SU-DHL-6 (cell line): ENCODE results near the gene LAMP1.

Source experiments
- H2AFZ ChIP-seq: fragments of 200-600 bp; sonication (generic); 2 replicates; pipeline ENCODE4 v1.6.1; 2014; ENCODE audit warnings: low read depth, mild to moderate bottlenecking, moderate library complexity, mixed read lengths, antibody characterized with exemption, low read length; ENCODE audit not compliant: severe bottlenecking
- H3F3A ChIP-seq: fragments of 200-600 bp; shearing (Covaris generic); 2 replicates; pipeline ENCODE4 v1.6.0; 2016; ENCODE audit warnings: antibody characterized with exemption, mild to moderate bottlenecking; ENCODE audit not compliant: insufficient read depth
- H3K27ac ChIP-seq: fragments of 200-600 bp; sonication (generic); 2 replicates; pipeline ENCODE4 v1.5.1; 2016; ENCODE audit warnings: low read depth, mild to moderate bottlenecking, low read length, moderate library complexity, mixed read lengths
- H3K27me3 ChIP-seq: fragments of 200-600 bp; sonication (generic), shearing (Covaris generic); 2 replicates; pipeline ENCODE4 v1.6.0; 2014; ENCODE audit warnings: mild to moderate bottlenecking, low read length
- H3K36me3 ChIP-seq: fragments of 200-600 bp; sonication (generic); 2 replicates; pipeline ENCODE4 v1.6.1; 2014; ENCODE audit warnings: mild to moderate bottlenecking, low read length, mixed read lengths
- H3K4me2 ChIP-seq: fragments of 300-600, 200-600 bp; shearing (Covaris generic), sonication (generic); 2 replicates; pipeline ENCODE4 v1.6.0; 2014; ENCODE audit warnings: low read length, low read depth, mild to moderate bottlenecking; ENCODE audit not compliant: poor library complexity, severe bottlenecking
- H3K4me3 ChIP-seq: fragments of 200-600 bp; sonication (generic); 2 replicates; pipeline ENCODE4 v1.5.1; 2014; ENCODE audit warnings: antibody characterized with exemption, low read length, mild to moderate bottlenecking, mixed read lengths; ENCODE audit not compliant: insufficient read depth, poor library complexity, severe bottlenecking
- H3K79me2 ChIP-seq: fragments of 200-600 bp; sonication (generic); 2 replicates; pipeline ENCODE4 v1.6.1; 2014; ENCODE audit warnings: mild to moderate bottlenecking, low read length, moderate library complexity; ENCODE audit not compliant: insufficient read depth
- H3K9ac ChIP-seq: fragments of 200-600 bp; sonication (generic); 2 replicates; pipeline ENCODE4 v1.7.0; 2014; ENCODE audit warnings: mild to moderate bottlenecking, low read length
- H3K9me2 ChIP-seq: fragments of 200-600 bp; sonication (generic); replicated peaks from 2 replicates; pipeline ENCODE4 v1.6.1; 2014; ENCODE audit warnings: low read length; ENCODE audit not compliant: insufficient read depth
- H3K9me3 ChIP-seq: fragments of 200-600 bp; sonication (generic); 2 replicates; pipeline ENCODE4 v1.6.1; 2014; ENCODE audit warnings: low read length, mixed read lengths; ENCODE audit not compliant: insufficient read depth
- H4K20me1 ChIP-seq: fragments of 200-600 bp; sonication (generic); 2 replicates; pipeline ENCODE4 v1.6.1; 2014; ENCODE audit warnings: low read depth, mild to moderate bottlenecking, antibody characterized with exemption, low read length, moderate library complexity, mixed read lengths
- CTCF ChIP-seq: fragments of 200-600 bp; sonication (generic); IDR thresholded peaks from one replicate; pipeline ENCODE4 v1.5.1; 2017; ENCODE audit warnings: antibody characterized with exemption, mild to moderate bottlenecking, low read length, moderate library complexity; ENCODE audit not compliant: insufficient read depth, poor library complexity, severe bottlenecking
- EZH2phosphoT487 ChIP-seq: fragments of 200-600 bp; sonication (generic), shearing (Covaris generic); conservative IDR thresholded peaks from 2 replicates; pipeline ENCODE4 v1.6.1; 2018; ENCODE audit warnings: mild to moderate bottlenecking, antibody characterized with exemption, low read length, moderate library complexity, mixed read lengths

Gene LAMP1

GRCh38 chr13:113322043-113322461 is 25.0 kb downstream of the LAMP1 start:
- H3K27ac ChIP-seq = no peak overlapping the region
- H3K4me2 ChIP-seq = no peak overlapping the region
- H4K20me1 ChIP-seq = no peaks in the 10 kb centered on the region
- no peaks in the 10 kb centered on the region for H3K36me3 ChIP-seq
- TF ChIP-seq EZH2phosphoT487 (no peak), CTCF (no peak)
- no peaks in the 10 kb centered on the region for H3K9me3 ChIP-seq
- no peaks in the 10 kb centered on the region for H3K27me3 ChIP-seq
- no peak overlapping the region for H3K4me3 ChIP-seq
- no peak overlapping the region for H2AFZ ChIP-seq
- H3K9me2 ChIP-seq = no peaks in the 10 kb centered on the region
- no peak overlapping the region for H3K9ac ChIP-seq
- no peaks in the 10 kb centered on the region for H3K79me2 ChIP-seq
- no peaks in the 10 kb centered on the region for H3F3A ChIP-seq

GRCh38 chr13:113322890-113323651 is 26.0 kb downstream of the LAMP1 start:
- no peak overlapping the region for H2AFZ ChIP-seq
- H3K79me2 ChIP-seq = no peaks in the 10 kb centered on the region
- no peaks in the 10 kb centered on the region for H3K9me3 ChIP-seq
- no peaks in the 10 kb centered on the region for H4K20me1 ChIP-seq
- H3K4me3 ChIP-seq = no peak overlapping the region
- TF ChIP-seq CTCF = no peak
- no peak for TF ChIP-seq EZH2phosphoT487
- no peak overlapping the region for H3K4me2 ChIP-seq
- no peaks in the 10 kb centered on the region for H3F3A ChIP-seq
- no peaks in the 10 kb centered on the region for H3K27me3 ChIP-seq
- H3K9me2 ChIP-seq = no peaks in the 10 kb centered on the region
- no peak overlapping the region for H3K9ac ChIP-seq
- H3K27ac ChIP-seq = no peak overlapping the region
- no peaks in the 10 kb centered on the region for H3K36me3 ChIP-seq

- H3K9me2 ChIP-seq = no peaks in the 10 kb centered on the region
- no peaks in the 10 kb centered on the region for H3K27me3 ChIP-seq
- no peaks in the 10 kb centered on the region for H3K9me3 ChIP-seq
- no peak overlapping the region for H3K4me3 ChIP-seq
- no peak overlapping the region for H3K4me2 ChIP-seq
- no peak for TF ChIP-seq CTCF
- no peak for TF ChIP-seq EZH2phosphoT487
- no peak overlapping the region for H3K9ac ChIP-seq
- no peak overlapping the region for H2AFZ ChIP-seq
- no peaks in the 10 kb centered on the region for H4K20me1 ChIP-seq
- H3F3A ChIP-seq = no peaks in the 10 kb centered on the region
- no peak overlapping the region for H3K27ac ChIP-seq
- H3K79me2 ChIP-seq = no peaks in the 10 kb centered on the region
- no peaks in the 10 kb centered on the region for H3K36me3 ChIP-seq
These were observed 26.8 kb downstream of the LAMP1 start for GRCh38 chr13:113323869-113324268.
